B cell (primary cell): ENCODE data around the gene CST7.

Experiments used
- CTCF ChIP-seq: fragments of 200-600 bp; IDR thresholded peaks from one replicate; pipeline ENCODE4 v1.8.0; 2022; ENCODE audit warnings: antibody characterized with exemption, mild to moderate bottlenecking
- EZH2 ChIP-seq: IDR thresholded peaks from 2 replicates; pipeline ENCODE4 v1.6.1; 2012; ENCODE audit warnings: borderline replicate concordance, low read depth, mild to moderate bottlenecking, moderate library complexity, low read length; ENCODE audit not compliant: insufficient read depth, poor library complexity, severe bottlenecking

GRCh38 chr20:24964506-24964840 is 15.4 kb downstream of the CST7 start:
- TF ChIP-seq CTCF, result no peak
- TF ChIP-seq EZH2, result no peak
